GM13977 (cell line): ENCODE measurements around the gene LRP6.

Experiments used
- DNase-seq: peaks from one replicate; pipeline ENCODE4 v3.0.0; 2012; ENCODE audit warnings: low spot score
- in situ Hi-C: fragments of 300-500 bp; cut with MboI; formaldehyde crosslinking; loops from one replicate; pipeline ENCODE4 v1.12.0; 2022; ENCODE audit warnings: low sequenced_read_pairs, low pct_unique_long_range_greater_than_20kb, mixed read lengths, inconsistent platforms; ENCODE audit not compliant: unreplicated experiment
- TF ChIP-seq, protein P1 (sequence below): IDR thresholded peaks from 2 replicates; pipeline ENCODE4 v1.5.1; 2012; ENCODE audit warnings: mild to moderate bottlenecking, control low read depth; ENCODE audit not compliant: insufficient read depth; ENCODE audit errors: extremely low read depth, missing control alignments

The LRP6 gene

DNA sequence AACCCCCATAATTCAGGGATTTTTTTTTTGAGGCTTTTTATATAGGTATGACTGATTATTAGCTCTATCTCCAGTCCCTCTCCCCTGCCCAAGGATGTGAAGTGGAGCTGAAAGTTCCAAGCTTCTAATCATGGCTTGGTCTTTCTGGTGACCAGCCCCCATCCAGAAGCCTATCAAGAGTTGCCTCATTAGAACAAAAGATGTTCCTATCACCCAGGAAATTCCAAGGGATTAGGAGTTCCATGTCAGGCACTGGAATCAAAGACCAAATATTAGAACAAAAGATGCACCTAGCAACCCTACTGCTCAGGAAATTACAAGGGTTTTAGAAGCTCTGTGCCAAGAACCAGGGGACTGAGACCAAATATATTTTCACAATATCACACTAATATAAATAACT is 29.9 kb downstream of the LRP6 start:
- in situ Hi-C loops = no loop called here
- TF ChIP-seq, protein P1, sequence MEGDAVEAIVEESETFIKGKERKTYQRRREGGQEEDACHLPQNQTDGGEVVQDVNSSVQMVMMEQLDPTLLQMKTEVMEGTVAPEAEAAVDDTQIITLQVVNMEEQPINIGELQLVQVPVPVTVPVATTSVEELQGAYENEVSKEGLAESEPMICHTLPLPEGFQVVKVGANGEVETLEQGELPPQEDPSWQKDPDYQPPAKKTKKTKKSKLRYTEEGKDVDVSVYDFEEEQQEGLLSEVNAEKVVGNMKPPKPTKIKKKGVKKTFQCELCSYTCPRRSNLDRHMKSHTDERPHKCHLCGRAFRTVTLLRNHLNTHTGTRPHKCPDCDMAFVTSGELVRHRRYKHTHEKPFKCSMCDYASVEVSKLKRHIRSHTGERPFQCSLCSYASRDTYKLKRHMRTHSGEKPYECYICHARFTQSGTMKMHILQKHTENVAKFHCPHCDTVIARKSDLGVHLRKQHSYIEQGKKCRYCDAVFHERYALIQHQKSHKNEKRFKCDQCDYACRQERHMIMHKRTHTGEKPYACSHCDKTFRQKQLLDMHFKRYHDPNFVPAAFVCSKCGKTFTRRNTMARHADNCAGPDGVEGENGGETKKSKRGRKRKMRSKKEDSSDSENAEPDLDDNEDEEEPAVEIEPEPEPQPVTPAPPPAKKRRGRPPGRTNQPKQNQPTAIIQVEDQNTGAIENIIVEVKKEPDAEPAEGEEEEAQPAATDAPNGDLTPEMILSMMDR = no peak
- DNase-seq = no peak

DNA sequence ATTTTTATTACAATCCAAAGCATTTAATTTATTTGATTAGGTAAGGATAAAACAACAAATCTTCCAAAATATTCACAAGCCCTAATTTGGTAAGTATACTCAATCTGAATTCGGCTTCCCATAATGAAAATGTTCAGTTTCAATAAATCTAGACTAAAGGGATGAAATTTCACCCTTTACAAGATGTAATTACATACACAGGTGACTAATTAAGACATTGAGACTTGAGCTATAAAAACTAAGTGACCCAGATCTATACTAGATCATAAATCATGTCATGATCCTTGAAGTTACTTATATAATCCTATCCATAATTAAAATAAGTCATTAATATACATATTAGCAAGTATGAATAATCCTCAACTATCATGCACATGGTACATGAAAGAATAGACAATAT is 36.6 kb downstream of the LRP6 start:
- in situ Hi-C loops = no loop called here
- TF ChIP-seq, protein P1 = no peak
- DNase-seq = no peak

DNA sequence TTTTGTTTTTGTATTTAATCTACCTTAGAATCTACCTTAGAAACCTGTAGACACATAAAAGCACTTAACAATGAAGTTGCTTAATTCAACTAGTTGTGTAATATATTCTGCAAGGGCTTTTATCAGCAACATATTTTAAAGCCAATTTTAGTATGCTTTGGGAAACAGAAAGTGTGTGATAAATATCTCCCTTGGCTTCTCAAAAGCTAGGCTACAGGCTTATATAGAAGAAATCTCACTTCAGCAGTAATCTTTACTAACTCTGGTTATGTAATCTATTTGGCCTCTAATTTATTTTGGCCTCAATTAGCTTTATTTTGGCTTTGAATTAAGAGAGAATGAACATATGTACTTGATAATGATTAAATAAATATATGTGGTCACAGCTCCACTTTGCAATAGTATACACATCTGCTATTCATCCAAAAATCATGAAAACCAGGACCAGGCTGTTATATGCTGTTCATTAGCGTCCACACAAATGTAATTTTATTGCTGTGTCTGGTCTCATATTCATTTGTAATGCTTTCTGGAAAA is 37.2 kb downstream of the LRP6 start:
- in situ Hi-C loops = no loop called here
- TF ChIP-seq, protein P1 = no peak
- no peak for DNase-seq

DNA sequence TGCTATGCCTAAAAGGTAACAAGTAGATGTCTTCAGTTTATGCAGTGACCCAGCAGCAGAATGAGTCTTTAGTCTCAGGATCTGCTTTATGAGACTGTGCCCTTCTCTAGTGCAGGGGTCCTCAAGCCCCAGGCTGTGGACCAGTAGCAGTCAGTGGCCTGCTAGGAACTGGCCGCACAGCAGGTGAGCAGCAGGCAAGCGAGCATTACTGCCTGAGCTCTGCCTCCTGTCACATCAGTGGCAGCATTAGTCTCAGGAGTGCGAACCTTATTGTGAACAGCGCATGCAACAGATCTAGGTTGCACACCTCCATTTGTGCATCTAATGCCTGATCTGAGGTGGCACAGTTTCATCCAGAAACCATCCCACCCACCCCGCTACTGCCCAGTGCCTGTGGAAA is 38.4 kb downstream of the LRP6 start:
- DNase-seq = no peak
- TF ChIP-seq, protein P1 = no peak
- in situ Hi-C loops = no loop called here

DNA sequence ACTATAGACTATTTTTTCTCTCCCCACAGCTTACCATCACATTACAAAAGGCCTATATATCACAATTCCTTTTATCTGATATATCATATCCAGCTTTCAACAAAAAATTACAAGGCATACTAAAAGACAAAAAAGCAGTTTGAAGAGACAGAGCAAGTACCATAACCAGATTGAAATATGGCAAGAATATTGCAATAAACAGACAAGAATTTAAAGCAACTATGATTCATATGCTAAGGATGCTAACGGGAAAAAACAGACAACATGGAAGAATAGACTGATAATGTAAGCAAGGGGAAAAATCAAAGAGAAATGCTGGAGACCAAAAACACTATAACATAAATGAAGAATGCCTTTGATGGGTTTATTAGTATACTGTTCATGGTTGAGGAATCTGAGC is 40.7 kb downstream of the LRP6 start:
- in situ Hi-C loops = no loop called here
- DNase-seq = no peak
- TF ChIP-seq, protein P1 = no peak

DNA sequence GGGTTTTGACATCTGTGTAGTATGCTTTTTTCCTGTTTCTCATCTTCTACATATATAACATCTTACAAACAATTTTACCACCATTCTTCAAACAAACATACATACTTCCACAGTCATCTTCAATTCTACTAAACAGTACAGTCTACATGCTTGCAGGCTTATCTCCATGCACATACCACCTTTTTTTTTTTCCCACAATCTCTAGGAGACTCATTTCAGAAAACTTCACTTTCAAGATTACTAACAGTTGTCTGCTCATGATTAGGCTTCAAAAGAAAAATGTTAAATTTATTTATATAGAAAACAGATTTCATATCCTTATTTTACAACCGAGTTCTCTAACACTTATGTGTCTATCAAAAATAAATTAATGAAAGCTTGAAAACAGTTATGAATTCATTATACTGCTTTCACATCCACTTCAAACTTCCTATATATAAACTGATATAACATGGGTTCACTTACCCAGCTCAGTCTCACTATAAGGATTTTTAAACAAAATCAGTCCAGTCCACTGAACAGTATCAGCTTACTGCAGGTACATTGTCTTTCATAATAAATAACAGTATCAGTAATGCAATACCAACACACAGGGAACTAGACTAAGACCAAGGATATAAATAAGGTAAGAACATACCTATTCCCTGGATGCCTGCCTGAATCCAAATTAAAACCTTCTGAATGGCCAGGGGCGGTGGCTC is 42.5 kb downstream of the LRP6 start:
- TF ChIP-seq, protein P1 = no peak
- in situ Hi-C loops = no loop called here
- DNase-seq = no peak
